ENCODE data around the gene FAM24A.
A peak's percentile ranks its signal among the peaks of the same experiment; 100 is the strongest.
"Not testable (repeated sequence)": the region's sequence is repeated elsewhere in the genome, so short reads cannot be mapped to it uniquely, and the experiment has no call there.

FAM24A gene, protein sequence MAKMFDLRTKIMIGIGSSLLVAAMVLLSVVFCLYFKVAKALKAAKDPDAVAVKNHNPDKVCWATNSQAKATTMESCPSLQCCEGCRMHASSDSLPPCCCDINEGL

DNA sequence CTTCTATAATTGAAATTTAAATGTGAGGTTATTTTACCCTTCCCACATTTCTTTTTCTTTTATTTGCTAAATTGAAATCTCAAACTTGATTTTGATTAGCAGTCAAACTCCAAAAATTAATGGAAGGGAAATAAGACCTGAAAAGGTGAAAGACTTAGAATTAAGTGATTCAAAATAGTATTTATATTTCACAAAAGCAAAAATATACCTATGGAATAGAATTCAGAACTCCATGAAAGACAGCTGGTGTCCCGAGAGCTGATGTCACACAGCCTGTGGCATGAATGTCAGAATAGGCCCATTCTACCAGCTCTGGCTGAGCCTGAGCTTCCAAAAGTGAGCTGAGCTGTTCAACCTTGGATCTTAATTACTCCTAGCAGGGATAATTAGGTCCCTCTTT lies at the start of gene FAM24A:
Gene FAM24A, plus strand, starts transcription at position 301 of the 400 bp plus-strand sequence. CDS start 1,025 bp downstream, outside the sequence.
- no peak for DNase-seq

GRCh38 chr10:122861711-122862161 lies 48.7 kb upstream of the FAM24A start:
- DNase-seq: no peak

GRCh38 chr10:122863216-122864193 lies 46.9 kb upstream of the FAM24A start:
- DNase-seq: no peak

GRCh38 chr10:122864194-122864592 lies 46.2 kb upstream of the FAM24A start:
- no peak for DNase-seq

DNA sequence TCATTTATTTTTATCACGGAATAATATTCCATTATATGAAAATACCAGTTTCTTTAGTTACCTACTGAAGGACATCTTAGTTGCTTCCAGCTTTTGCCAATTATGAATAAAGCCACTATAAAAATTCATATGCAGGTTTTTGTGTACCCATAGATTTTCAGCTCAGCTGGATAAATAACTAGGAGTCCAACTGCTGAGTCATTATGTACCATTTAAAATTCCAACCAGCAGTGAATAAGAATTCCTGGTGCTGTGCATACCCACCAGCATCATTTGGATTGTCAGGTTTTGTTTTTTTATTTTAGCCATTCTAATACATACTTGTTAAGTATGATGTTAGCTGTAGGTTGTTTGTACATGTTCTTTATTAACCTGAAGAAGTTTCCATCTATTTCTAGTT lies 45.5 kb upstream of the FAM24A start:
- DNase-seq: no peak

DNA sequence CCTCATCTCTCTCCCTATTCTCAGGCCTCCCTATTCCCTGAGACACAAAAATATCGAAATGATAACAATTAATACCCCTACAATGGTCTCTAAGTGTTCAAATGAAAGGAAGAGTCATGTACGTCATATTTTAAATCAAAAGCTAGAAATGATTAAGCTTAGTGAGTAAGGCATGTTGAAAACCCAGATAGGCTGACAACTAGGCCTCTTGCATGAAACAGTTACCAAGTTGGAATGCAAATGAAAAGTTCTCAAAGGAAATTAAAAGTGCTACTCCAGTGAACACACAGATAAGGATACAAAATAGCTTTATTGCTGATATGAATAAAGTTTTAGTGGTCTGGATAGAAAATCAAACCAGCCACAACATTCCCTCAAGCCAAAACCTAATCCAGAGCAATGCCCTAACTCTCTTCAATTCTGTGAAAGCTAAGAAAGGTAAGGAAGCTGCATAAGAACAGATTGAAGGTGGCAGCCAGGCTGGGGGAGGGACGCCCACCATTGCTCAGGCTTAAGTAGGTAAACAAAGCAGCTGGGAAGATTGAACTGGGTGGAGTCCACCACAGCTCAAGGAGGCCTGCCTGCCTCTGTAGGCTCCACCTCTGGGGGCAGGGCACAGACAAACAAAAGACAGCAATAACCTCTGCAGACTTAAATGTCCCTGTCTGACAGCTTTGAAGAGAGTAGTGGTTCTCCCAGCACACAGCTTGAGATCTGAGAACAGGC lies 43.5 kb upstream of the FAM24A start:
- DNase-seq: not testable (repeated sequence)

DNA sequence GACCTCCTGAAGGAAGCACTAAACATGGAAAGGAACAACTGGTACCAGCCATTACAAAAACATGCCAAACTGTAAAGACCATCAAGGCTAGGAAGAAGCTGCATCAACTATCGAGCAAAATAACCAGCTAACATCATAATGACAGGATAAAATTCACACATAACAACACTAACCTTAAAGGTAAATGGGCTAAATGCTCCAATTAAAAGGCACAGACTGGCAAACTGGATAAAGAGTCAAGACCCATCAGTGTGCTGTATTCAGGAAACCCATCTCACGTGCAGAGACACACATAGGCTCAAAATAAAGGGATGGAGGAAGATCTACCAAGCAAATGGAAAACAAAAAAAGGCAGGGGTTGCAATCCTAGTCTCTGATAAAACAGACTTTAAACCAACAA lies 41.6 kb upstream of the FAM24A start:
- DNase-seq: not testable (repeated sequence)

- DNase-seq: not testable (repeated sequence)
These were observed 38.5 kb upstream of the FAM24A start for GRCh38 chr10:122871947-122872346.

GRCh38 chr10:122875843-122876466 lies 34.5 kb upstream of the FAM24A start:
- DNase-seq: no peak

GRCh38 chr10:122876467-122876855 lies 33.9 kb upstream of the FAM24A start:
- DNase-seq: no peak

DNA sequence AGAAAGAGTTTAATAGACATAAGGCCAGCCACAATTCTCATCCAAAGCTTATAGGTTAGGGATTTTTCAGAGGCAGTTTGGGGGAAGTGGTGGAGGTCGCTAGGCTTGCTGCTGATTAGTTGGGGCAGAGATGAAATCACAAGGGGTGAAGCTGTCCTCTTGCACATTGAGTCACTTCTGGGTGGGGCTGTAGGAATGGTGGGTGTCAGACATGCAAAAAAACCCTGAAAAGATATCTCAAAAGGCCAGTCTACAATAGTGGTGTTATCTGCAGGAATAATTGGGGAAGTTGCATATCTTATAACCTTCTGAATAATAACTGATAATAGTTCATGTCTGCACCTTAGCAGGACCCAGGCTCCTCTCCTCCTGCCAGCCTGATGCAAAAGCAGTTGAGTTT lies 33.1 kb upstream of the FAM24A start:
- no peak for DNase-seq

DNA sequence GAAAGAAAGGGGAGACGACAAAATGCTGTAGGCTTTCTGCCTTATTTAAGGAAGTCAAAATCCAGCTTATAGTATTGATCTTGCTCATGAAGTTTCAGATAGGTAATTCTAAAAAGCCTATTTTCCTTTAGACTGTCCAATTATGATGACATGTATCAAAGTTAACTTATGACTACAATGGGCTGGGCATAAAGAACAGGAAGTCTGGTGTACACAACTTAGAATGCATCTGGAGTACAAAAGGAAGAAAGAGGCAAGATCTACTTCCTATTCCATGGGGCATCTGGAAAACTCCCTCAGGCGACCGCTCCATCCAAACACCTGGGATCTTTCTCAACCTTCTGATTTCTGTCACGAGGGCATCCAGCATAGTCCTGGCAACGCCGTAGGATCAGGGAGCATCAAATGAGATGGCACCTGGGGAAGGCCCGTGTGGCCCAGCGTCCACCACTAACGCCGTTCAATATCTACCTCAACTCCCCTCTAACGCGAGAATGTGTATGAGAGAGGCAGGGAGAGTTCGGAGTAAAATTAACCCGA lies 31.5 kb upstream of the FAM24A start:
- peak; percentile 20 for DNase-seq

DNA sequence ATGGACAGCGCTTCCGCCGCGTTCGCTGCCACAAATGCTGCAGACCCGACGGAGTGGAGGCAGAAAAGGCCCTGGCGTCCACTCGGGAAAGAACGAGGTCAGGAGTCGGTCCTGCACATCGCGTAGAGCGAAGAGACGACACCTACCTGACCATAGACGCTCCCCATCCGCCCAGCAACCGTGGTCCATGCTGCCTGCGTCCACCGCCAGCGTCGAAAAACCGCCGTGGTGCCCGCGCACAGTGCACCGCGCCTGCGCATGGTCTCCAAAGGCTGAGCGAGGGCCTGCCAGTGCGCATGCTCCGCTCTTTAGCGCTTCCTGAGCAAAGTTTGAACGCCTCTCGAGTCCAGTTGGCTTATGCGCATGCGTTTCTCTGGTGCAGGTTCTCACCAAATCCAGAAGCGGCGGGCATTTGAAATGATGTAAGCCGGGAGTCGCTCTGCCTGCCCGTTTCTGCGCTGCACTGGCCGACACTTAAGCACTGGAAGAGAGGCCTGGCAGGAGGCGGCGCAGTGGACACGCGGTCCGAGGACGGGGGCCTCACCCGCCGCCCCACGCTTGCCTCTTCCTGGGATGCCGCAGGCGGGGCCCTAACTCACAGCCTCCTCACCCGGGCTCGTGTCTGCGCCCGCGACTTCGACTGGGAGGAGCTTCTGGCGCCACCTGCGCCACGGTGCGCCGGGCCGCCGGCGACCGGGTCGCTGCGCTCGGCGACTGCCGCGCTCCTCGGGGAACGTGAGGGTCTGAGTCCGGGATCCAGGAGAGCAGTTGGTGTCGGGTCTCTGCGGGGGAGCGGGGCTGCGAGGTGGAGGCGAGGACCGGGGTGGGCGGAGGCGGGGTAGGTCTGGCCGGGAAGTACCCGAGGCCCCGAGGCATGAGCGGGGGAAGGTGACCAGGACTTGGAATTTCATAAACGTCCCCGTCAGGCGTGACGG lies 30.8 kb upstream of the FAM24A start, which contains the start of gene FAM24B:
Gene FAM24B, minus strand, starts transcription at position 243 of the 935 bp plus-strand sequence. CDS start 29,066 bp downstream, outside the sequence.
- peak; percentile 97 for DNase-seq

DNA sequence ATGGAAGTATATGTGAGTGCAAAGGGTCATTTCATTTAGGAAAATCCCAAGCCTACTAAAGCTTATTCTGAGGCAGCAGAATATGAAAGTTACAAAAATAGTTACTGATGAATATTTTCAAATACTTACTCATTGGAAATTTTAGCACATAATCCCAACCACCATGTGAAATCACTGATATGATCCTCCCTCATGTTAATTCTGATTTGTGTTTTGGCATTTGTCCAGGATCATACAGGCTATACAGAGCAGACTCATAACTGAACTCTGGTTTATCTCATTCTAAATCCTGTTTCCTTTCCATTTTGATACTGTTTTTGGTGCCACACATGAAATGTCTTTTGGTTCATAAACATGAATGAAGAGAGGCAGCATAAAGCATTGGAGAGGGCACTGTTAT lies 27.6 kb upstream of the FAM24A start:
- DNase-seq: no peak

DNA sequence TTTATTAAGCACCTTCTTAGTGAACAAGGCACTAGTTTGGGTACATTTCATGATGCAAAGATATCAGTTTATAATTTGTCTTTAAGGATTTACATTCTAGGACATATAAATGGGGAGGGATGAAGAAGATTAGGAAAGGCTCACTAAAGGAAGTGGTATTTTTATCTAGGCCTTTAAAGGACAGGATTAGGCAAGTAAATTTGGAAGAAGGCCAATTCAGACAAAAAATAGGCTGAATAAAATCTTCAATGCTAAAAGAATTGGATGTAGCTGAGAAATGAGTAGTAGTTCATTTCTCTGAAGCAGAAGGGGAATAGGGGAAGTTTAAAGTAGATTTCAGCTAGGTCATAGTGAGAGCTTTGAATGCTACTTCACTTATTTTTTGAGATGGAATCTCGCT lies 26.2 kb upstream of the FAM24A start:
- DNase-seq: no peak

DNA sequence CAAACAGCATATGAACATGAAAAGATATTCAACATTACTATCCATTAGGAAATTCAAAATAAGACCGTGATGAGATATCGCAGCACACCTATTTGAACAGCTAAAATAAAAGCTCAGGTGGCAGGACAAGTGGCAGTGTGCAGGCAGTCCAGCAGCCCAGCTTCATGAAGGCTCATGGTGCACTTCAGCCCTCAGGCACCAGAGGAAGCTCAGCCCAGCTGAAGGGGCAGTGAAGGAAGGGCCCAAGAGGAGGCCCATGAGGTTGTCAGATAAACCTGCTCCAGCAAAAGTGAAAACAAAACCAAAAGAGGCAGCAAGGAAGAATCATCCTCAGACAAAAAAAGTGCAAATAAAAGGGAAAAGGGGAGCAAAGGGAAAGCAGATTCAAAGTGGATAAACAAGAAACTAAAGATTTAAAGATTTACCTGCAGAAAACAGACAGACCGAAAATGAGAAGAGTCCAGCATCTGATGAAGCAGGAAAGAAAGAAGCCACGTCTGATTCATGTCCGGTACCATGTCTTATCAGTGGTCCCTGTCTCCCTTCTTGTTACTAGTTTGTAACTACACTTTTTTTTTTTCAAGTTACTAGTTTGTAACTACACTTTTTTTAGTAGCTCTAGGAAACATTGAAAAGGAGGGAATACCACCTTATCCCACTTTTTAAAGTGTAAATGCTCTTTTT lies 16.0 kb upstream of the FAM24A start:
- no peak for DNase-seq

DNA sequence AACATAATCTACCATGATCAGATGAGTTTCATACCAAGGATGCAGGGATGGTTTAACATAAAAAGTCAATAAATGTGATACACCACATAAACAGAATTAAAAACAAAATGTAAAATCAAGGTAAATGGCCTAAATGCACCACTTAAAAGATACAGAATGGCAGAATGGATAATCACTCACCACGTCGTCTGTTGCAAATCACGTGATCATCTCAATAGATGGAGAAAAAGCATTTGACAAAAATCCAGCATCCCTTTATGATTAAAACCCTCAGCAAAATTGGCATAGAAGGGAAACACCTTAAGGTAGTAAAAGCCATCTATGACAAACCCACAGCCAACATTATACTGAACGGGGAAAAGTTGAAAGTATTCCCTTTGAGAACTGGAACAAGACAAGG lies 6.5 kb upstream of the FAM24A start:
- DNase-seq: not testable (repeated sequence)

GRCh38 chr10:122911889-122912484 lies 1.6 kb downstream of the FAM24A start:
- DNase-seq: peak; percentile 33

DNA sequence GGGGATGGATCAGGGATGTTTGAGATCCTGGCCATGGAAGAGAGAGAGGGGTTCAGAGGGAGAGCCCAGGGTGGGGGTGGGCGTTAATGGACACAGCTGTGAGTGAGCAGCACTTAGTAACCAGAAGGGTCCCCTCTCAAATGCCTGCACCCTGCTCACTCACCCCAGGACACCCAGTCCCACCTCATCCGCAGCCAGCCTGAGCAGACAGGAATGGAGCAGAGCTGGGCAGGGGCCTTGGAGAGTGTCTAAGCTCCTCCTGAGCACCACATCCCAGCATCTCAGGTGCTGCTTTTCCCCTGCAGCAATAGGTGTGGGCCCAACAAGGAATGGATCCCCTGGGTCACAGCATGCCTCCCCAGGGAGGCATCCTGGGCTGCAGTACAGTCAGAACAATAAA lies 5.3 kb downstream of the FAM24A start:
- DNase-seq: no peak

- DNase-seq: no peak
These were observed 19.7 kb downstream of the FAM24A start for GRCh38 chr10:122930140-122930539.
